ENCODE results near the gene TSPOAP1.

The TSPOAP1 gene

GRCh38 chr17:58330538-58330996 lies 2.0 kb upstream of the TSPOAP1 start:
- Mint-ChIP-seq H3K27ac (peak overlapping the region; percentile 99), H3K27me3 (no peaks in the 10 kb centered on the region), H3K9me3 (no peaks in the 10 kb centered on the region), H3K4me1 (ENCODE audit: low read depth) (peaks cover 78% of the 10 kb centered on the region), H3K4me3 (peak overlapping the region; percentile 92), H3K36me3 (ENCODE audit: low read depth) (peaks cover 39% of the 10 kb centered on the region)

GRCh38 chr17:58329810-58330537 lies 1.4 kb upstream of the TSPOAP1 start:
- H3K27ac Mint-ChIP-seq = peak overlapping the region; percentile 99
- peaks cover 79% of the 10 kb centered on the region for H3K4me1 Mint-ChIP-seq (ENCODE audit: low read depth)
- H3K27me3 Mint-ChIP-seq = no peaks in the 10 kb centered on the region
- peaks cover 39% of the 10 kb centered on the region for H3K36me3 Mint-ChIP-seq (ENCODE audit: low read depth)
- H3K9me3 Mint-ChIP-seq = no peaks in the 10 kb centered on the region
- peak overlapping the region; percentile 92 for H3K4me3 Mint-ChIP-seq

- H3K27me3 Mint-ChIP-seq = no peaks in the 10 kb centered on the region
- peaks cover 77% of the 10 kb centered on the region for H3K4me1 Mint-ChIP-seq (ENCODE audit: low read depth)
- peak overlapping the region; percentile 92 for H3K4me3 Mint-ChIP-seq
- H3K36me3 Mint-ChIP-seq (ENCODE audit: low read depth) = peaks cover 36% of the 10 kb centered on the region
- peak overlapping the region; percentile 95 for H3K27ac Mint-ChIP-seq
- no peaks in the 10 kb centered on the region for H3K9me3 Mint-ChIP-seq
These were observed 627 bp upstream of the TSPOAP1 start for GRCh38 chr17:58329035-58329809.

- H3K4me1 Mint-ChIP-seq (ENCODE audit: low read depth) = peaks cover 74% of the 10 kb centered on the region
- peak overlapping the region; percentile 92 for H3K4me3 Mint-ChIP-seq
- no peaks in the 10 kb centered on the region for H3K27me3 Mint-ChIP-seq
- no peaks in the 10 kb centered on the region for H3K9me3 Mint-ChIP-seq
- peak overlapping the region; percentile 95 for H3K27ac Mint-ChIP-seq
- H3K36me3 Mint-ChIP-seq (ENCODE audit: low read depth) = peaks cover 32% of the 10 kb centered on the region
These were observed 1.0 kb downstream of the TSPOAP1 start for GRCh38 chr17:58327363-58328194.

- peak overlapping the region; percentile 74 for H3K4me3 Mint-ChIP-seq
- H3K9me3 Mint-ChIP-seq = no peaks in the 10 kb centered on the region
- peaks cover 68% of the 10 kb centered on the region for H3K4me1 Mint-ChIP-seq (ENCODE audit: low read depth)
- peaks cover 26% of the 10 kb centered on the region for H3K36me3 Mint-ChIP-seq (ENCODE audit: low read depth)
- no peaks in the 10 kb centered on the region for H3K27me3 Mint-ChIP-seq
- peak overlapping the region; percentile 77 for H3K27ac Mint-ChIP-seq
These were observed 1.8 kb downstream of the TSPOAP1 start for GRCh38 chr17:58326609-58327362.

GRCh38 chr17:58325976-58326468 lies 2.6 kb downstream of the TSPOAP1 start:
- Mint-ChIP-seq H3K4me1 (ENCODE audit: low read depth) (peaks cover 61% of the 10 kb centered on the region), H3K36me3 (ENCODE audit: low read depth) (peaks cover 18% of the 10 kb centered on the region), H3K27me3 (no peaks in the 10 kb centered on the region), H3K27ac (peak overlapping the region; percentile 61), H3K9me3 (no peaks in the 10 kb centered on the region), H3K4me3 (peak overlapping the region; percentile 64)

- peaks cover 11% of the 10 kb centered on the region for H3K36me3 Mint-ChIP-seq (ENCODE audit: low read depth)
- H3K27ac Mint-ChIP-seq = peak overlapping the region; percentile 77
- H3K4me1 Mint-ChIP-seq (ENCODE audit: low read depth) = peaks cover 54% of the 10 kb centered on the region
- no peaks in the 10 kb centered on the region for H3K27me3 Mint-ChIP-seq
- no peaks in the 10 kb centered on the region for H3K9me3 Mint-ChIP-seq
- H3K4me3 Mint-ChIP-seq = peak overlapping the region; percentile 52
These were observed 3.3 kb downstream of the TSPOAP1 start for GRCh38 chr17:58325289-58325726.

GRCh38 chr17:58324409-58325288 lies 3.9 kb downstream of the TSPOAP1 start:
- peak overlapping the region; percentile 52 for H3K4me3 Mint-ChIP-seq

GRCh38 chr17:58324056-58324408 lies 4.6 kb downstream of the TSPOAP1 start:
- Mint-ChIP-seq H3K4me1 (ENCODE audit: low read depth) (peaks cover 43% of the 10 kb centered on the region), H3K4me3 (no peak overlapping the region), H3K27ac (no peak overlapping the region), H3K36me3 (ENCODE audit: low read depth) (peaks cover 4% of the 10 kb centered on the region), H3K9me3 (no peaks in the 10 kb centered on the region), H3K27me3 (no peaks in the 10 kb centered on the region)

More at GRCh38 chr17:58324409-58325288, 3.9 kb downstream of the TSPOAP1 start:
- Mint-ChIP-seq H3K9me3 (no peaks in the 10 kb centered on the region), H3K27ac (peak overlapping the region; percentile 77), H3K36me3 (ENCODE audit: low read depth) (peaks cover 4% of the 10 kb centered on the region), H3K4me1 (ENCODE audit: low read depth) (peaks cover 49% of the 10 kb centered on the region), H3K27me3 (no peaks in the 10 kb centered on the region)

GRCh38 chr17:58323366-58324055 lies 5.1 kb downstream of the TSPOAP1 start:
- H3K4me1 Mint-ChIP-seq (ENCODE audit: low read depth) = peaks cover 40% of the 10 kb centered on the region
- H3K36me3 Mint-ChIP-seq (ENCODE audit: low read depth) = peaks cover 4% of the 10 kb centered on the region

GRCh38 chr17:58322581-58323185 lies 5.9 kb downstream of the TSPOAP1 start:
- no peak overlapping the region for H3K4me3 Mint-ChIP-seq
- no peaks in the 10 kb centered on the region for H3K36me3 Mint-ChIP-seq (ENCODE audit: low read depth)
- no peak overlapping the region for H3K27ac Mint-ChIP-seq
- no peaks in the 10 kb centered on the region for H3K9me3 Mint-ChIP-seq
- peaks cover 40% of the 10 kb centered on the region for H3K4me1 Mint-ChIP-seq (ENCODE audit: low read depth)
- no peaks in the 10 kb centered on the region for H3K27me3 Mint-ChIP-seq

More at GRCh38 chr17:58323366-58324055, 5.1 kb downstream of the TSPOAP1 start:
- Mint-ChIP-seq H3K27ac (no peak overlapping the region), H3K4me3 (no peak overlapping the region), H3K9me3 (no peaks in the 10 kb centered on the region), H3K27me3 (no peaks in the 10 kb centered on the region)

All from stimulated activated naive CD8-positive, alpha-beta T cell treated with anti-CD3 and anti-CD28 coated beads, Interleukin-15, Interleukin-2, amounts not matched to agents 100 ng/mL and 50 ng/mL, for 24 hours (primary cell).